ENCODE results near the gene COG7.
"Not testable (repeated sequence)": the region's sequence is repeated elsewhere in the genome, so short reads cannot be mapped to it uniquely, and the experiment has no call there.

COG7 gene

DNA sequence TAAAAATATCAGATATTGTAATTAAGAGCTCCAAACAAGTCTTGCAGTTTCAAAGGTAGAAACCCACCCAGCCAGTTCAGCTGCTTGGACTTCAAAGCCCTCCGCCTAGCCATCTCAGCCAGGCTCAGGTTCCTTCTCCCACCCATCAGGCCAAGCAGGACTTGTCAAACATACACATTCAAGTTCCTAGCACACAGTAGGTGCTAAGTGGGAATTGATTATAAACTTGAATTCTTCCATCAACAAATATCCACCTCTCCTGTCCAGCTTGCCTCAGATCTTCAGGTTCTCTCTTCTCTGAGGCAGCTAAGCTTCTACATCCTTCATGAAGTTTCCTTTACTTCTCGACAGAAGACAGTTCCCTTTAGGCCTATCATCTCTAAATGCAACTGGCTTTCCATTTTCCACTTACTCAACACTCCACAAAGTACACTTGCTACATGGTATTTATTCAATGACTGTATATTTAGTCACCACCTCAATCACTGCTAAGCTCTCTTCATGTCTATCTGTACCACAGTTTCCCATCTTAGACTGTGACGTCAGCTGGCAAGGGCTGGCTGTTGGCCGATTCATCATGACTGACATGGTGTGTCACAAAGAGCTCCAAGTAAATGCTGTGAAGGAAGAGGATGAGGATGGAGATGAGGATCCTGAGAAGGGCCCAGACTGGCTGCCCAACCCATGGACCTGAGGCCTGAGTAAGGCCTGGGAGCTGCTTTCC lies 13.3 kb upstream of the COG7 start:
- no peak for DNase-seq

- no peak for DNase-seq
Observed at GRCh38 chr16:23465179-23465578, 12.2 kb upstream of the COG7 start.

DNA sequence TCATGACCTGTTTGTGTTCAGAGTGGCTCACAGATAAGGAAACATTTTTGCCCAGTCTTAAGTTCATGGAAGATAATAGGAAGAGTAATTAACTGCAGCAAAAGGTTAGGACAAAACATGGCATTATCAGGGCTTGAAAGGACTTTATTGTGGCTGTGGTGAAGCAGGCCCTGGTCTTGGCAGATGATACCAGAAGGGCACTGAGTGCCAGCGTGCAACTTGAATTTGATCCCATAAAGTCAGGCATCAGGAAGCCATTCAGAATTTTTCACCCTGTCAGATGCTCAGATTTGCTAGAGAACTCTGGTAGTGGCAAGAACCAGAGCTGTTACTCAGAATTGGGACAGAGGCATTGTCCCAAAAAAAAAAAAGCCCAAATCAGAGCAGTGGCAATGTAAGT lies 11.2 kb upstream of the COG7 start:
- no peak for DNase-seq

DNA sequence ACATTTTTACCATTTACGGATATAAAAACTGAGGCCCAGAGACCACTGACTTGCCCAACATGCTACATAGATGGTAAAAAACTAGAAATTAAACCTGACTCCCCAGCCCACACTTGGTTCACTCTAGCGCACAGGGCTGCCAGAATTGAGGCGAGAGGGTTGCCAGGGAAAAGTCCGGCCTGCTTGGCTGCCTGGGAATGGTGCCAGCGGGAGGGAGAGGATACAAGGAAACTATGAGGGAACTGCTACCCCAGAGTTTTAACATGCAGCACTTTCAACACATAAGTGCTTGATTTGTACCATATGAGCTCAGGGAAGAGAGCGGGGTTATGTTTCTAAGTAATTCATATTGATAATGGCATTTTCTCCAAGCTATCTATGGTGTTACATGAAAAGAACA lies 10.0 kb upstream of the COG7 start:
- DNase-seq: peak; percentile 31

- DNase-seq: no peak
Observed at GRCh38 chr16:23453338-23454052, 506 bp upstream of the COG7 start.

DNA sequence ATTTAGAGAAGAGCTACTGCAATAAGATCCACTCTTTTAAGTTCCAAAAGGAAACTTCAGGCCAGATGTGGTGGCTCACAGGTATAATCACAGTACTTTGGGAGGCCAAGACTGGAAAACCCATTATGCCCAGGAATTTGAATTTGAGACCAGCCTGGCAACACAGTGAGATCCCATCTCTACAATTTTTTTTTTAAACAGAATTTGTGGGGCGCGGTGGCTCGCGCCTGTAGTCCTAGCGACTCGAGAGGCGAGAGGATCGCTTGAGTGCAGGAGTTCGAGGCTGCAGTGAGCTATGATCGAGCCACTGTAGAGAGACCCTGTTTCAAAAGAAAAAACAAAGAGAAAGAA lies 793 bp downstream of the COG7 start:
- no peak for DNase-seq

GRCh38 chr16:23448392-23448791 lies 4.6 kb downstream of the COG7 start:
- DNase-seq: no peak

DNA sequence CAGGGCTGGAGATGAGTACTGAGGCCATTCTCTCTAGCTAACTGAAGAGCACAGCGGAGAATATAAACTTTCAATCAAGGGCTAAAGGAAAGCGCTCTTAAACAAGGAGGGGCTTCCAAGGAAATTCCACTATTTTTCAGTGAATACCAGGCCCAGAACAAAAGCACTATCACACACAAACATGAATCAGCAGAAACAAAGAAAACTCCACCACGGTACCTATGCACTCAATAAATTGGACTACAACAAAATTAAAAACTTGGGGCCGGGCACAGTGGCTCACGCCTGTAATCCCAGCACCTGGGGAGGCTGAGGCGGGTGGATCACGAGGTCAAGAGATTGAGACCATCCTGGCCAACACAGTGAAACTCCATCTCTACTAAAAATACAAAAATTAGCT lies 15.4 kb downstream of the COG7 start:
- not testable (repeated sequence) for DNase-seq

DNA sequence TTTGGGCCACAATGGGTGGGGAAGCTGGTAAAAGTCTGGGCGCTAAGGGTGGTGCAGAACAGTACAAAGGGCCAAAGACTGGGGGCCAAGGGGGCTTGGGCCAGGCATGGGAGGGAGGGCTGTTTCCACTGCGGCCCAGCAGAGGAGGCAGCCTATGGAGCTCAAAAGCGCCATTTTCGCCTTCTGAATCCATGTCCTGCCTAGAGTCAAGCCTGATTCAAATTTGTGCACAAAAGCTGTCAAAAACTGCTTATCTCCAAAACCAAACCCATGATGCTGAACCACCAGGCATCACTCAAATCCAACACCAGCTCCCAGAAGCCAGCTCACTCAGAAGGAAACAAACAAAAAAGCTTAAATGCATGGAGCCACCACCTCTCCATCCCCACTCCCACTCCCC lies 16.0 kb downstream of the COG7 start:
- DNase-seq: no peak

GRCh38 chr16:23435500-23435899 lies 17.5 kb downstream of the COG7 start:
- DNase-seq: peak; percentile 34

GRCh38 chr16:23434380-23434779 lies 18.6 kb downstream of the COG7 start:
- DNase-seq: peak; percentile 35

DNA sequence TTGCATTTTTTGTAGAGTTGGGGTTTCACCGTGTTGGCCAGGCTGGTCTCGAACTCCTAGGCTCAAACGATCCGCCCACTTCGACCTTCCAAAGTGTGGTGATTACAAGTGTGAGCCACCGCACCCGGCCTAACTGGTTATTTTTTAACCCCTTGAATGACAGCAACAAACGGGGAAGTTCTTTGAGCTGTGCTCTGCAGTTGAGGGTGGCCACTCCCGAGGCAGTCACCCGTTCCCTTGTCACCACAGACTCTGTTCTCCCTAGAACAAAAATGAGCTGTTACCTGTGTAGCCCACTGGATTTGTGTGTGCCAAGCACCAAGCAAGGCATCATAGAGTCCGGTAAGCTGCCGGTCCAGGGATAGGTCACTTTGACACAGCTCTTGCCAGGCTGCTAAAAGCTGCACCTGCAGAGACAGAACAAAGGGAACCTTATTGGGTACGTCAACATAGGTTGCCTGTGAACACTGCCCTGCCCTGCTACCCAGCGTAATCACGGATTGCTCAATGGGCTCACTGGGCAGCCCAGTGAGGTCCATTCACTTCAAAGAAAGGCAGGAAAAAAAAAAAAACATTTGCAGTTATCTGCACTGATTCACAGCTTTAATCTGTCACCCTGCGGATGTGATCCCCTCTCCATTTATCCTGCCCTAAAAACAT lies 19.6 kb downstream of the COG7 start:
- DNase-seq: no peak

DNA sequence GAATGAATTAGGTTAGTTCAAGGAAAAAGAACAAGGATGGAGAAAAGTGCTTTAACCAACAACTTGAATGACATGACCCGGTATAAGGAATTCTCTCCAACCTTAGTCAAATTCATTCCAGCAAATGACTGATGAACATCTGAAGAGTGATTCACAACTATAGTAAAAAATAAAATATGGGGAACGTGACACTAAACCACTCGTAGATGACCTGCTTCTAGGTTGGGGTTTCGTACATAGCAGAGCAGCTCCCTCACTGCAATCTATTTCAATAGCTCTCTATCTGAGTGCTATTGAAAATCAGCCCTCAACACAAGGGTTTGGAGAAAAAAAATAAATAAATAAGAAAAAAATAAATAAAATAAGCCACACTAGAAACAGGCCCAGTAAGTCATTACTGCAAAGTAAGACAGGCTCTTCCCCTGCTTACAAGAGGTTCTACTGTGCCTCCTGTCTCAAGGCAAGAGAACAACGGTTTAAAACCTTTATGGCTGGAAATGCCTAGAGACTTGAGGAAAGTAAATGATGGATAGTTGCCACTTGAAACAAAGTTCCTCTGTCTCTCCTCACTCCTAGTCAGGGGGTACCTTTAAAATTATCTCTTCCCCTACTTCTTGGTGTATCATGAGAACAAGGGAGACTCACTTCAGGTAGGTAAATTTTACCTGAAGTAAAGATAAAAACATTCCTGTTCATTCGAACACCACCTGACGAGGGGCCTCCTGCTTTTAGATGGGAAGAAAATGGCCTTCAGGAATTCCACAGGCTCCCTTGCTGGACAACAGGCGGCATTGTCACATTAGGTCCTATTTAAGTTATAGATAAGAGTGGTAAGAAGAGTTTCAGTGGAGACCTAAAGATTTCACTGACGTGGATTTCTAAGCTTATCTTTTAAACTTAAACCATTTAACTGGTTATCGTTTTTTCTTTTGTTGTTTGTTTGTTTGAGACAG lies 20.5 kb downstream of the COG7 start:
- DNase-seq: no peak

DNA sequence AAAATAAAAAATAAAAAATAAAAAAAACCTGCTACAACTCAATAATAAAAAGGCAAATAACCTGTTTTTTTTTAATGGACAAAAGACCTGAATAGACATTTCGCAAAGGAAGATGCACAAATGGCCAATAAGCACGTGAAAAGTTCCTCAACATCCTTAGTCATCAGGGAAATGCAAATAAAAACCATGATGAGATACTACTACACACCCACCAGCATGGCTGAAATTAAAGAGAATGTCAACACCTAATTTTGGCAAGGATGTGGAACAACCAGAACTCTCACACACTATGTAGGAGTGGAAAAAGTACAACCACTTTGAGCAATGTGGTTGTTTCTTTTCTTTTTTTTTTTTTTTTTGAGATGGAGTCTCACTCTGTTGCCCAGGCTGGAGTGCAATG lies 24.6 kb downstream of the COG7 start:
- DNase-seq: no peak

- peak; percentile 77 for DNase-seq
Observed at GRCh38 chr16:23424292-23424958, 28.6 kb downstream of the COG7 start.

DNA sequence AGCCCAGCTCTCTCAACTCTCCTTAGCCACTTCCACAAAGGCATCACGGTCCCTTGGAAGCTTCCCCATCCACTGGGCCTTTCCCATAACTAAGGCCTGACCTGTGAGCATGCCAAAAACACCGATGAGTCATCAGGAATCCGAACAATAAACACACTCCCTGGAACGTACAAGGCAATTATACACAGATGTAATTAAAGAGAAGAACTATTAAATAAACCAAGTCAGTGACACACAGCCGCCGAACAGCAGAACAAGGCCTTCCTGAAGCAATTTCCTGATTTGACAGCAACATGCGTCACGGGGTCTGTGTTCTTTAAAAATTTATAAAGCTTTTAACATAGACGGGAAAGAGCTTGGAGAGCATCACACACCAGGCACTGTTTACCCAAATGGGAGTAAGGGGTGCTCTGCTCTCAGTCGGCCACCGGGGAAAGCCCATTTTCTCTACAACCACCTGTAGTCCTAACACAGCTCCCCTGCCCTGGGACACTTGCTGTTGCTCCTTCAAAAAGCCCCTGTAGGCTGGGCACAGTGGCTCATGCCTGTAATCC lies 29.4 kb downstream of the COG7 start:
- peak; percentile 79 for DNase-seq

DNA sequence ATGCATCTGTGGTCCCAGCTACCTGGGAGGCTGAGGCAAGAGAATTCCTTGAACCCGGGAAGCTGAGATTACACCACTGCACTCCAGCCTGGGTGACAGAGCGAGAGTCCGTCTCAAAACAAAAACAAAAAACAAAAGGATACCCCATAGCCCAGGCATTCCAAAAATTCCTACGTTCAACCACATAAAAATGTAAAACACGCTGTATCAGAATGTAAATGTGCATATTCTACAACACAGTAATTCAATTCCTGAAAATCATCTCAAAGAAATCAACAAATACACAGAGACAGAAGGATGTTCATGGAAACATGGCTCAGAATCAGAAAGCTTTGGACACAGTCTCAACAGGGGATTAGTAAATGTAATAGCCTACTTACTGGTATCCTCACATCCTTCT lies 33.0 kb downstream of the COG7 start:
- DNase-seq: no peak

GRCh38 chr16:23416816-23417215 lies 36.2 kb downstream of the COG7 start:
- no peak for DNase-seq

- DNase-seq: no peak
Observed at GRCh38 chr16:23414731-23415130, 38.3 kb downstream of the COG7 start.

DNA sequence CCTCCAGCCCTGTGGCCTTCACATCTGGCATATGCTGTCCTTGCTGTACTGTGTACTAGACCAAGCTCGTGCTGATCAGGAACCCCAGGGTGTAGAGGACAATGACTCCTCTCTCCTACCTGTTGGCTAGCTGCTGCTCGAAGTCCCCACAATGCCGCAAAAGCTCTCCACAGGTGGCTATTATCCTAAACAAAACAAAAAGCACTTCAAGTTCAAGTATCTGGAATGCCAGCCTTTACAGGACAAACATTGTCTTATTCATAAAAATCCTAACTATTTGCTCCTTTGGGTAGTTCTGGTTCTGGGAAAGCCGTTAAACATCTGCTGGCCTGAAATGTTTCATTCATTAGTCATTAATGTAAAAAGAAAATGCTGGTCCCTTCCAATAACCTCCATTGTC lies 42.8 kb downstream of the COG7 start:
- DNase-seq: peak; percentile 31

DNA sequence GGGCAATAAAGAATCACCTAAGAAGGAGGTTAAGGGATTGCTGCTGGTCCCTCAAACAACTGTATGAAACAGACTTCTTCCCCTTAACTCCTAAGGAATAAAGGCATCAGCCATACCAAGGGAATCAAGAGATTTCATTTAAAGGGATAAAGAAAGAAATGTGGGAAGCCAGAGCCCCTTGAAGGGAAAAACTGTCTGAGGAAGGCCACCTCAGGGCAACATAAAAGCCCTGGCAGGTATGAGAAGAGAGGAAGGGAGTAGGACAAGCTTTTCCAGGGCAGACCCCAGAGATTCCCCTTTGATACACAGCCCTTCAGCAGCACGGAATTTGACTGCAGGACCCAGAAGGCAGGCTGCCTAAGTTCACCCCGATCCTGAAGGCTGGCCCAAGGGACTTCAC lies 43.5 kb downstream of the COG7 start:
- DNase-seq: no peak

- peak; percentile 82 for DNase-seq
Observed at GRCh38 chr16:23408823-23409298, 44.1 kb downstream of the COG7 start.

All from NCI-H2029 (cell line).